Measurements from ENCODE around the gene DENND6B.
"Not testable (repeated sequence)": the region's sequence is repeated elsewhere in the genome, so short reads cannot be mapped to it uniquely, and the experiment has no call there.

DENND6B gene

GRCh38 chr22:50338860-50339462 lies 12.1 kb upstream of the DENND6B start:
- no peak for DNase-seq

GRCh38 chr22:50338042-50338573 lies 11.3 kb upstream of the DENND6B start:
- no peak for DNase-seq

GRCh38 chr22:50337262-50338041 lies 10.6 kb upstream of the DENND6B start:
- no peak for DNase-seq

GRCh38 chr22:50334433-50334832 lies 7.6 kb upstream of the DENND6B start:
- not testable (repeated sequence) for DNase-seq

GRCh38 chr22:50329236-50329635 lies 2.4 kb upstream of the DENND6B start:
- DNase-seq, result no peak

GRCh38 chr22:50327711-50328019 lies 853 bp upstream of the DENND6B start:
- DNase-seq, result no peak

DNA sequence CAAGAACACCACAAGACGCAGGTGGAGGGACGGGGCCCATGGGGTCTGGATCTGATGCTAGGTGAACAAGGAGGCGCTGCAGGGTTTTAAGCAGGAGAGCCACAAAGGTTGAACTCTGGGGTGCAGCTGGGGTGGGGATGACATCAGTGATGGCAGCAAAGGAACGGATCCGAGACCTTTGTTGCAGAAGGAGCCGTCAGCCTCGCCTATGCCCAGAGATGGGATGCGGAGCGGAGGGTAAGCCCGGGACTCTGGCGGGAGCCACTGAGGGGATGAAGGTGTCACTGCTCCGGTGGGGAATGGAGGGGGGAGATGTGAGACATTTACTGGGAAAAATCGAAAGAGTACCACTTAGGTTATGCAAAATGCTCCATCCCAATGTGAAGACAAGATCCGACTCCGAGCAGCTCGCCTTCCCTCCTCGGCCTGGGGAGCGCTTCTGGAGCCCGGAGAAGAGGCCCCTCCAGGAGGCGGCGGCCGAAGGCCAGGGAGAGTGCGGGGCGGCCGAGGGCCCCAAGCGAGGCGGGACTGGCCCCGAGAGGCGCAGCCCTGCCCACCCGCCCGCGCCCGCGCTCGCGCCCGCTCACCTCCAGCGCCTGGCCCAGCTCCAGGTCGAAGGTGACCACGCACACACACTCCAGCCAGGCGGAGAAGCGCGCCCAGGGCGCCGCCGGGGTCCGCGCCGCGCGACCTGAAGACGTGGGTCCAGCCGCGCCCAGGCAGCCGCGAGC lies 422 bp downstream of the DENND6B start:
- DNase-seq, result no peak

GRCh38 chr22:50325444-50326224 lies 1.2 kb downstream of the DENND6B start:
- DNase-seq, result no peak

- no peak for DNase-seq
Observed at GRCh38 chr22:50323900-50324299, 2.9 kb downstream of the DENND6B start.

GRCh38 chr22:50322382-50323104 lies 4.3 kb downstream of the DENND6B start:
- DNase-seq, result not testable (repeated sequence)

- no peak for DNase-seq
Observed at GRCh38 chr22:50320671-50321325, 6.0 kb downstream of the DENND6B start.

DNA sequence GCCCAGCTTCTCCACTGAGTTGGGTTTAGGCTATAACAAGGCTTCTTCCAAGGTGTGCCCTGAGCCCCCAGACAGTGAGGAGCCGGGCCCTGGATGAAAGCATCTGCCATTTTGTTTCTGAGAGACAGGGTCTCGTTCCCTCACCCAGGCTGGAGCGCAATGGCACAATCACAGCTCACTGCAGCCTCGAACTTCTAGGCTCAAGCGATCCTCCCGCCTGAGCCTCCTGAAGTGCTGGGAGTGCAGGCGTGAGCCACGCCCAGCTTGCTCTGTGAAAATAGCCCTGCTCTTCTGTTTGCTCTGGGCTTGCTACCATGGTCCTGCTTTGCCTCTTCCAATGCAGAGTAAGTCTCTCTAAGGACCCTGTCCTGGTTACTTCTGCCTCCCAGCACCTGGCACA lies 6.7 kb downstream of the DENND6B start:
- DNase-seq, result no peak

DNA sequence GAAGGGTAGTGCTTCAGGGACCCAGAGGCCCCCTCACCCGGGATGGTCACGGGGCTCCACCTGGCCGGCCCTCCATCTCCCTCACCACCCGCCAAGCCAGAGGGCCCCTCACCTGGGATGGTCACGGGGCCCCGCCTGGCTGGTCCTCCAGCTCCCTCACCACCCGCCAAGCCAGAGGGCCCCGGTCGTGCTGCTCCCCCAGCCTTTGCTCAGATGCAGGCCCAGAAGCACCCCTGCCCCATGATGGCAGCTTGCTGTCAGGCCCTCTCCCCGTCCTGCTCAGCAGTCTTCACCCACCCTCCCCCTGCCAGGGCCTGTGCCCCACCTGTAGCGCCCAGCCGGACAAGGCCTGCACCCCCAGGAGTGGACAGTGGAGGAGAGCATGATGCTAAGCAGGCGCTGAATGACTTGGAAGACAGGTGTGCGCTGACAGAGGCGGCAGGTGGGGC lies 7.3 kb downstream of the DENND6B start:
- DNase-seq, result no peak

- no peak for DNase-seq
Observed at GRCh38 chr22:50318698-50319411, 8.0 kb downstream of the DENND6B start.

DNA sequence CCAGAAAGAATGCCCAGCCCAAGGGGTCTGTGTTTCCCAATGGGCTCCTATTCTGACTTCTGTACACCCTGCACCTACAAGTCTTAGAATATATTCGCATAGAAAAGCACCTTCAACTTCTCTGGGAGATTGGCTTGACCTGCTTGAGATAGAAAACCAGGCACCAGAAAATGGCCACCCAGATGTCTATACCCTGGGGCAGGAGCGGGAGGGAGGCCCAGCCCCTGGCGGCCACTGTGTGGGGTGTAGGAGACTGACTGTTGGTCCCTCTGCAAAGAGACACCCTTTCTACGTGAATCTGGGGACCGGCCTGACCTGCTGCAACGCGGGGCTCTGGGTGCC lies 8.5 kb downstream of the DENND6B start:
- no peak for DNase-seq

DNA sequence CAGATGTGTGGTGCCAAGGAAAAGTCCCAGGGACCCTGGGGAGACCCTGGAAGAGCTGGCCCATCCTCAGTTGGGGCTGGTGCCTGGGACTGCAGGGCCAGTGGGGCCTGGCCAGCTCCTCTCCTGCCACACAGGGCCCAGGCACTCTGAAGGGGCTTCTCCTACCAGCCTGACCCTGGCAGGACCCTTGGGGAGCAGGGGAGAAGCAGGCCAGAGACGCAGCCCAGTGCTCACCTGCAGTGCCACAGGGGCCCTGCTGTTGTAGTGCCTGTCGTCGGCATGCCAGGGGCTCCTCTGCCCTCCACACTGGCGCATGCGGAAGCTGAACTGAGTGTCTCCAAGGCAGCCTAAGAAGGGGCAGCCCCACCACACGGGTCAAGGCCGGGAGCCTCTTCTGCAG lies 9.1 kb downstream of the DENND6B start:
- no peak for DNase-seq

DNA sequence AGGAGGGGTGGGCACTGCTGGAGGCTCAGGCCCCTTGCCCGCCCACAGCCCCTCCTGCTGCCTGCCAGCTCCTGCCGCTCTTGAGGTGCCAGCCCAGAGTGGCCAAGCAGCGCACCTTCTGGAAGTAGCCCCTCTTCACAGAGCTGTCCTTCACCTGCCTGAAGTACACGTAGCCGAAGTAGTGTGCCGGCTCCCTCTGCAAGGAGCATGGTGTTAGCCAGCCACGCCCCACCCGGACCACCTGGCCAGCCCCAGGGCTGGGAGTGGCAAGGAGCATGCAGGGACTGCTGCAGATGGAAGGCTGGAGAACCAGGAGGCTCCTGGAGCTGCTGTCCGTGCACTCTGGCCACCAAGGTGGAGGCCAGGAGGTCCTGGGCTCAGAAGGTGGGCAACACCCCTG lies 9.6 kb downstream of the DENND6B start:
- DNase-seq, result no peak

GRCh38 chr22:50316114-50317065 lies 10.4 kb downstream of the DENND6B start:
- no peak for DNase-seq

DNA sequence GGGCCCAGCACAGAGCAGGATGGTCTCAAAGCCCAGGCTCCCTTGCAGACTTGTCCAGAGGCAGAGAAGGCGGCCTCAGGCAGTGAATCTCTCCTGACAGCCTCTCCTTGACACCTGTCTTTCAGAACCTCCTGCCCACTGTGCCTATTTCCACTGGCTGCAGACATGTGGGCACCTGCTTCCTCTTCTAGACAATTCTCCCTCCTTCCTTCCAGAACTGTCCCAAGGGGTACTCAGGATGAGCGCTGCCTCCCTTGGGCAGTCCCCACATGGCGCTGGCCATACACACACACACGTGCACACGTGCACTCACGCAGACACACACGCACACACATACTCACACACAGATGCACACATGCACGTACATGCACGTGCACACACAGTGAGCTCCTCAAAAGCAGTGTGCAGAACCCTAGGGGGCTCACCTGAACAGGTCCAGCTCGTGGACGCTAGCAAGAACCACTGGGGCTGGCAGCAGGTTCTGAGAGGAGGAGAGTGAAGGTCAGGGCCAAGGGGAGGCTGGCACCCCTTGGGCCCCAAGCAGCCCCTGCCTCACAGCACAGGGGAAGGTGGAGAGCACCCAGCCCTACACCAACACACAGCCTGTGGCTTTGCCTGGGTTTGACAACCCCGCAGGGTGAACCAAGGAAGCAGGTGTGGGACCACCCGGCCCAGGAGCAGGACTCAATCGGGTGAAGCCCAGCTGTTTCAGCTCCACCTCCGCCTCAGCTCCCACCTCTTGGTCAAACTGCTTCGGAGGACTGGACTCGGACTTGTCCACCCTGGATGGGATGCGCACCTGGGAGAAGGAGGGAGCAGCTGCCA lies 11.3 kb downstream of the DENND6B start:
- no peak for DNase-seq

All from NCI-H2029 treated with DMSO at 0.1 percent for 48 hours (cell line).